ENCODE measurements around the gene ARNT2.

Gene ARNT2

DNA sequence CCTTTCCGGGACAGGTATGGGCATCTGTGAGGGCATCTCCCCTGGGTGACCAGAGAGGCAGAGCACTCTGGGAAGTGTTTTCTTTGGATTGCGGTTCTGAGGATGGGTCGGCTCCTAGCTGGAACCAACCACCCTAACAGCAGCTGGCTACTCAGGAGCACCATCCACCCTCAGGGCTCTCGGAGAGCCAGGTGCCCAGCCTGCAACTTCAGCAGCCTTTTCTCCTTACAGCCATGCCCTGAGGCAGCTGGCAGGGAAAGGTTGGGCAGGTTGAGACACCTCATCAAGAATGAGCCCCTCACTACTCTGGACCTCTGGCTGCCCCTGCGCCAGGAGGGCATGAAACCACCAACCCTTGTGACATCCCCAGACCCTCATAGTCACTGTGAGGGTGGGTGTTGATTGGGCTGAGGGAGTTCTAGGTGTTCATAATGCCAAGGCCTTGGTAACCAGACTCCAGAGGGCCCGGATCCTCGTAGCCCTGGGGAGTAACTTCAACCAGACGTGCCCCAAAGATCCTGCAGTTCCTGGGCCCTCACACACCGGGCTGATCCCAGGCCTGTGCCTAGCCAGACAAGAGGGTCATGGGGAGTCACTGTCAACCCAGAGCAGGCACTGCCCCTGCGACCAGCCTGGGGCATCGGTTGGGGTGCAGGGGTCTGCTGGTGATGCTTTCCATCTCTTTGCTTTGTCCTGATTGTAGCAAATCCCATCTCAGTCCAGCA, 176.5 kb downstream of the ARNT2 start:
- DNase-seq, result no peak

DNA sequence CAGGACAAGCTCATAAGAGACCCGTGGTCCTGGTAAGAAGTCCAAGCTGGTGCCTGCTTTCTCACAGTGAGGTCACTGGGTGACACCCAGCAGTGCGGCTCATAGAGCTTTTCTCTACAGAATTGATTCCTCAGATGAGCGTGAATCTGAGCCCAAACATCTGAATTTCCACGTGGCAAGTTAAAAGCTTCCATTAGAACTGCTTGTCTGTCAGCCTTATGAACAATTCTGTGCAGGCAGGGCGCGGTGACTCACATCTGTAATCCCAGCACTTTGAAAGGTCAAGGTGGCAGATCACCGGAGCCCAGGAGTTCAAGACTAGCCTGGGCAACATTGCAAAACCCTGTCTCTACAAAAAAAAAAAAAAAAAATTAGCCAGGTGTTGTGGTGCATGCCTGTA, 177.8 kb downstream of the ARNT2 start:
- DNase-seq, result no peak

DNA sequence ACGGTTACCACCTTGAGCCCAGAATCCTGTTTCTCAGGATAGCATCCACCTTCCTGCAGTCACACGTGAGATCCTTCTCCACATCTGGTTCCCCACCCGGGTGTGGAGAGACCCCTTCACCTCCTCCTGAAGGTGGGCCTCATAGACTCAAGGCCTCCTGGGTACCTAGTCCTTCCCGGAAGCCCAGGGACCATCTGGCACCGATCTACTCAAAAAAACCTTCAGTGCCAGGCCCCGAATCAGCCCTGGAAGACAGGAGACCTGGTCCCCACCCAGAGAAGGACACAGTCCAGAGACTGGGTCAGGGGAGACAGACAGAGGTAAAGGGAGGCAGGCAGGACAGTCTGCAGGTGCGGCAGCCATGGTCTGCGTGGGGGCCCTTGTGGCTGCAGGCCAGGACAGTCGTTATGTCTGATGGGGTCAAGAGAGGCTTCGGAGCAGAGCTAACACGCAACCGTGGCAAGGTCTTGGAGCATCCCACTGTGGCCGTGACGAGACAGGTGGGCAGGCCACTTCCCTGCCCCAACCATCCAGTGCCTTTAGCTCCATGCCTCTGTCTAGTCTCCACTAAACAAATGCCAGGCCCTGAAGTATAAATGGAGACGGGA, 178.7 kb downstream of the ARNT2 start:
- DNase-seq, result no peak

DNA sequence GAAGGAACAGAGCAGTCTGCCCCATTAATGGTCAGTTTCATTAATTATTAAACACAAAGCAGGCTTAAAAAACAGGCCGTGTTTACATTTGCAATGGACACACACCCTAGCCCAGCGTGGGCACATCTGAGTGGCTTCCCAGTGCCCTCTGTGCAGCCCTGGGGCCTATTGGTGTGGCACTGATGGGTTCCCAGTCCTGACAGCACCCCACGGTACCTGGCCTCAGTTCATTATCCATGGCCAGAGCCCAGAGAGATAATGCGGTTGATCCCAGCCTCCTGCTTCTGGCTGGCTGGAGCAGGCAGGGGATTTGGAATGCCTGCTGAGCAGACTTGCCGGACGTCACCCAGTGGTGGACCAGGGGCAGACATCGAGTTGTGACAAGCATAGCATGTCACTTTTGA, 180.4 kb downstream of the ARNT2 start:
- no peak for DNase-seq

DNA sequence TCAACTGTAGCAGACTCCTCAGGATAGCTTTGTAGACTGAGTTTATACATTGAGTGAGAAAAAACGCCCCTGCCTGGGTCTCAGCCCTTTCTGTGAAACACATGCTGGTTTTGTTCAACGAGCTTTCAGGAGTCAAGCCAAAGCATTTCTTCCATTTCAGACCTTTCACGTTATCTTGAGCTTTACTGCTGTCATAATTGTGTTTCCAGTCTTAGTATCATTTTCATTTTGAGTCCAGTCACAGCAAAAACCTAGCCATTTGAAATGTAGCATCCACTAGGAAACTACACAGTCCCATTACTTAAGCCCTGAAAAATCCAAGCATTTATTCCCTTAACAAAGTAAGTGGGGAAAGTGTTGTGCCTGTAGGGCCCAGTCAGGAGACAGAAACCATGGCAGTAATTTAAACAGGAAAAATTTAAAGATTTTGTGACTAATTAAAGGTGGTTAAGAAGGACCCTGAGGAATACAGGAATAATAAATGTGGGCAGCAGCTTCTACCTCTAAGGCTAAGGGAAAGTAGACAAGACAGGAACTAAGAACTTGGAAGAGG, 180.9 kb downstream of the ARNT2 start:
- DNase-seq, result no peak

DNA sequence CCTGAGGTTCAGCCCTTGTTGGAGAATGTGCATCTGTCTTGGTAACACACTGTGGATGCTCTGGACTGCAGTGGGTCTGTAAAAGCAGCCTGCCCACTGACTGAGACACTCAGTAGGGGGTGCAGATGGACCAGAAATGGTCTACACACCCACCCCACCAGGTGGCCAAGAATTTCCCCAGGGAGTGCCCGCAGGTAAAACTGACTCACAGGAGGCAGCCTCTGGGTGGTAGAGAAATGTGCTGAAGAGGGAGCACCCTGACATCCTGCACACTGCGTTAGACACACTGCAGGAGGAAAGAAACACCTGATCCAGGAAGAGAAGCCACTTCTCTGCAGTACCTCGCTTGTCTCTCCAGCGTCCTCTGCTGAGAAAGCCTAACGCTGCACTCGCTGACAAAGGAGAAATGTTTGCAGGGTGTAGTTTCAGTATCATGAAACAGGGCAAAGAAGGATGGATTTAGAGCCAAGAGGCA, 181.4 kb downstream of the ARNT2 start:
- DNase-seq, result no peak

DNA sequence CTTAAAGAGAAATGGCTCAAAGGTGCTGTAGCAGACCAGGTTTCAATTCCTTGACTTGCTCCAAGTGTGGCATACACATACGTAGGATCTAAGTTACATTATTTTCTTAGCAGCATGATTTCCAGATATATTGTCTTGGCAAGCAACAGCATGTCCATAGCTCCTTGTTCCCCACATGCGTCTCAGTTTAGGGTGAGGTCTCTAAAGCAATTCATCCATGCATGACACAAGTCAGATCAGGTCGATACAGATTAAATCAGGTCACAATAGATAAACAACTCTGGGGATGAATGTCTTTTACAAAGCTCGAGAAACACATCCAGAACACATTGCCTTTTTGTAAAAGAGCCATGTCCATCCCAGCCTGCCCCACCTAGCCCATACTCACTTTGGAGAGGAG, 182.0 kb downstream of the ARNT2 start:
- no peak for DNase-seq

DNA sequence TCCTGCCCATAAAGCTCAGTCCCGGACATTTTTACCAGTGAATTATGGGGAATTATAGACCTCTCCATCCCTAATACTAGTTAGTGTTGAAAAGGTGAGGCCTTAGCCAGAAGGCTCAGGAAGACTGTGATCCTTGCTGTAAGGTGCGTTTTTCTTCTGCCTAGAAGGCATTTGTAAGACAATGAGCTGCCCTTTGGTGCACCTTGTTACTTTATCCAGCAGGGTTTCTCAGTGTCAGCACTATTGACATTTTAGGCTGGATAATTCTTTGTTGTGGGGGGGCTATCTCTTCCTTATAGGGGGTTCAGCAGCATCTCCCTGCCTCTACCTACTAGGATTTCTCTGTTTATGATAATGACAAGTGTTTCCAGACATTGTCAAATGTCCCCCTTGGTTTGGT, 182.8 kb downstream of the ARNT2 start:
- DNase-seq, result no peak

DNA sequence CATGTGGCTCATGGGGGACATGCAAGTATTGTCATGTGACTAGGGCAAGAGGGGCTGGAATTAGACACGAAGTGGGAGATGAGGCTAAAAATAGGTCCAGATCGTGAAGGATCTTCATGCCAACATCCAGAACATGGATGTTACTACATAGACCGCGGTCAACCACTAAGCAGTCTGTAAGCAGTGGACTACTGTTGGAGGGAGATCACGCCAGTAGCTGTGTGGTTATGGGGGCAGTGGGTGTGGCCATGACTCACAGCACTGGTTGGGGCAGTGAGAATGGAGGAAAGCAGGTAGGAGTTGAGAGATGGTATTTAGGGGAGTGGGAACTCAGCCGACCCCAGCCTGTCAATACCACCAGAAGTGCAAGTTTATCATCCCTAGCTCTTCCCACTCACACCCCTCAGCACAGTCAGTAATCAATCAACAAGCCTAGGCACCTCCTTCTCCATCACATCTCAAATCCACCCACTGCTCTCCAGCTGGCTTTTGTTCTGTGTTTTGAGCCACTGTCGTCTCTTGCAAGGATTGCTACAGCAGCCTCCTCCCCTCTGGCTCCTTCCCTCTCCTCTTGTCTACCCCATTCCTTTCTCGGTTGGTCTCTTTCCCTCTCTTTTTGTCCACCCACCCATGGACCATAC, 183.8 kb downstream of the ARNT2 start:
- no peak for DNase-seq

DNA sequence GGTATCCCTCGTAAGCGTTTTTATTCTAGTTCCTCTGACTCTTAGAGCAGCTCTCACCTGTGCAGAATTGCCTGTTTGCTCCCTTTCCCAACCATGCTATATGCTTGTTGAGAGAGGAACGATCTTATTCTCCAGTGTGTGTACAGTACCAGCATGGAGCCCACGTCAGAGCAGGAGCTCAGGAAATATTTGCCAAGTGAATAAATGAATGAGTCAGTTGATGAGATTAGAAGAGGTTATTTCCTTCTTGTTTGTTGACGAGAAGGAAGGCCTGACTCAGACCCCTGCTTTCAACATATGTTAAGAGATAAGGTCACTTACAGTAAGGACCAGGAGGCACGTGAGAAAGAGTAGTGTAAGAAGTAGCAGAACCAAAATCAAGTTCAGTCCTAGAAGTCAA, 184.6 kb downstream of the ARNT2 start:
- DNase-seq, result no peak

DNA sequence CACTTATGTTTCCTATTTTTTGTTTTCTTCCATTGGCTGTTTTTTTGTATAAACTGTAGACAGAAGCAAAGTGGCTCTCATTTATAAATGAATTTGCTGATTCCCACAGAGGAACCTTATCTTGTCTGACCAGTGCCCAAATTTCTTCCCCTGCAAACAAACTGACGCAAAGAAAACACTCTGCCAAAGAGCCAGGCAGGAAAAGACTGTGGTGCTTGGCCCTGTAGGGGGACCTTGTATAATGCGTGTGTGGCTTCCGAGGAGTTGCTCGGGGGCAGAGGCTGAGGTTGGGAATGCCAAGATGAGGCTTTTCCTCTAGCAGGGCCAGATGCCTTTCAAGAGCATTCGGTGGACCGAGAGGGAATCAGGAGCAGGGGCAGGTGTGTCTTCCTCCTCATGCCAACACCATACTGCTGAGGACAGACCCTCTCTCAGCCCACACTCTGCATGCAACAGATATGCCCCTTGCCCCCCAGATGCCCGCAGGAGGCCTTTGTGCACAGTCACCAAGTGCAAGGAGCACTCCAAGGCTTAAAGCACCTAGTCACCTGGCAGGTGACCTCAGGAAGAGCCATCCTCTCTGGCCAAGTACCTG, 186.7 kb downstream of the ARNT2 start:
- DNase-seq, result no peak

DNA sequence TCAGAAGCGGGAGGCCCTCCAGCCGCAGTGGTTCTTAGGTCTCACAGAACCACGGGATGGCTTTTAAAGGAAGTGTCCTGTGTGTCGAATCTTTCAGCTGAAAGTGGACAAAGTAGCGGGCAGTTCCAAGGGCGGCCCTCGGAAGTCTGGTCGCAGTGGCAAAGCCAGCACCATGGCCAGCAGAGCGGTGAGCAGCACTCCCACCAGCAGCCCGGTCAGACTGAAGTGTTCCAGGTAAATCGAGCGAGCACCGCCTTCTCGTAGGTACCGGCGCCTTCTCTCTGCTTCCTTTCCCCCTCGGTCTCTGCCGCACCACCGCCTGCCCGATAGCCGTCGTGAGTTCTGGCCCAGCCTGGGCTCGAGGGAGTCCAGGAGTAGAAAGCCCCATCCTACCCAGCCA, 187.3 kb downstream of the ARNT2 start:
- DNase-seq, result no peak

DNA sequence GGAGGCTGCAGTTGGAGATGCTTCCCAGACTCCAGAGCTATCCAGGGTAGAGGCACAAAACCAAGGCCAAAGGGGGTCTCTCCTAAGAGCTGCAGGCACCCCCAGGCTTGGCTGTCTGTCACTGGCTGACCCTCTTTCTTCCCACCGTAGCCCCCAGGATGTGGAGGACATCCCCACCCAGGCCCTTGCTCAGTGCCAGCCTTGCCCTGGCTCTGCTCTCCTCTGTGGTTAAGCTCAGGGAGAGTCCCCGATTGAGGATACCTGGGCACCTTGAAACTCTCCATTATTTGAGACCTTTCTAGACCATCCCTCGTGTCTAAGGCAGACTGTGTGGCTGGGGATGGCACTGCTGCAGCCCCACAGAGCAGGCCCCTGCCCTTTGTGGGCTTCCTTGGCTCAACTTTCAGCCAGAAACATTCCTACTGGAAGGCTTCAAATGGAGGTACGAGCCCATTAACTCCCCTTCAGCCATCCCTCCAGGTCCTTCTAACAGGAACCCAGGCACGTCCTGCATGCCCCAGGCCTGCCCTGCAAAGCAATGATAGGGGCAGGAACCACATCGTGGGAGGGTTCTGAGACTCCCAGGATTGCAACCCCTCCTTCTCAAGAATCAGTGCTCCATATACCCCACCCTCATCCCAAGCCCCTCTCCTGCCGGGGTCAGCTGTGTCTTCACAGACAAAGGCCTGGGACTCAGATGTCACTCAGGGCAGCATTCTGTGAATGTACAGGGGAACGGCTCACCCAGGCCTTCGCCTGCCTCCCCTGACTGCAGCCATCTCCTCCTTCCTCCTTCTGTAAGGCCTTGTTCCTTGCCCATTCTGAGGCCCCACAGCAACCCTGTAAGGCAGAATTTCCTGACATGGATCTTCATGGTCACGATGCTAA, 188.0 kb downstream of the ARNT2 start:
- no peak for DNase-seq

DNA sequence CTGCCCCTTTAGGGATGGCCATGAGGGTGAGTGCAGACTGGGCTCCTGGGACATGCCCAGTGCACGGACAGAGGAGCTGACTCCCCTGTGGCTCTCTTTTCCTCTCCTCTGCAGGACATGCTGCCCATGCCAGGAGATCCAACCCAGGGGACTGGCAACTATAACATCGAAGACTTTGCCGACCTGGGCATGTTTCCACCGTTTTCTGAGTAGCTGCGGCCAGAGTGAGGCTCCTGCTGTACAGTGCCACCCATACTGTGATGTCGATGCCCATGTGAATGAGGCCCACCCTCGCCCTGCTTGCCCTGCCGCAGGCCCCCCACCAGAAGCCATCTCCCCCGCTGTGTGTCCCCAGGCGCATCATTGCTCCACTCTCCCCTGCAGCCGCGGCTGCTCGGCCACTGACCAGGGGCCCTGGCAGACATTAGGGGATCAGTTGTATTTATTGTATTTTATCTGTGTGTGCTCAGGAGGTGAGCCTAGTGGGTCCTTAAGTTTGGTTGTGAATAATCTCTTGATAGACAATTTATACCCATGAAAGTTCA, 189.4 kb downstream of the ARNT2 start:
- no peak for DNase-seq

DNA sequence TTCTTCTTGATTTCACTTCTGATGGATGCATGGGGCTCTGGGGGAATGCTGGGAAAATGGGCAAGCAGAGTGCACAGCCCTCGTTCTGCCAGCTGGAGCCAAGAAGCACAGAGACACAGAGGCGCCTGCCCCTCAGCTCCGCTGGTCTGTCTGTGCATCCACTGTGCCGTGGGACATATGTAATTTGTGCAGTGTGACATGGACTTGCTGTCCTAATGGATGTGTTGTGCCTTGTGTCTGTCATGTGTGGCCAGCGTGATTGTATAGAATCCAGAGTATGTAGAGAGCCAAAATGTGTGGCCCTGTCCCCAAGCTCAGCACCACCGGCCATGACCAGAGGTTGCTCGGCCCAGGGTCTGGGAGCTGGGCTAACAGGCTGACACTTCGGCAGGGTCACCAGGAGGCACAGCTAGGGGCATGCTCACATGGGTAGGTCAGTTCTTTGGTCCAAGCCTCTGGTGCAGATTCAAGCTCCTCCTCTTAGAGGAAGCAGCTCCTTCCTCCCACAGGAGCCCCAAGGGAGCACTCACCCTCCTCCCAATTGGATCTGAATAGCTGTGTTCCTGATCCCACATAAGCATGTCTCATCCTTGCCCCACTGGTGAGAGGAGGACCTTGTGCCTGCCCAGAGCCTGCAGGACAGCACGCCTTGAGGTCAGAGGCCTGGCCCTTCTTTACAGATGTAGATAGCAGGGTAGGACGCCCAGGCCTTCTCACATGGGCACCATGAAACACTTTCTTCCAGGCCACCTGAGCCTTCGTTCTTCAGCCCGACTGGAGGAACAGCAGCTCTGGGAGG, 190.1 kb downstream of the ARNT2 start:
- no peak for DNase-seq

DNA sequence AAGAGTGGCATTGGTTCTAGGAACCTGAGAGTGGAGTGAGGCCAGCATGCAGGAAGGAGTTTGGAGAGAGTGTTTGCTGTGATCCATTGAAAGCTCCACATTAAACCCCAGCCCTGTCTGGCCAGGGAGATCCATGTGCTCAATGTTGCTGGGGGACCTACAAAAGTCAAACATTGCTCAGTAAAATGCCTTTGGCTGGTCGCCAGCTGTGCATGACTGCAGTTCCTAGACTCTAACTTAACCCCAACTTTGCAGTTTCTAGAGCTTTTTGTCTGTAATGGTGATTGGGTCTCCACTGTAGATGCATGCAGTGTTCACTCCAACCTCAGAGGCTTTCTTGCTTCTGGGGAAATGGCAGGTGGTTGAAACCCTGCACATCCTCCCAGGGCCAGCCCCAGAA, 191.2 kb downstream of the ARNT2 start:
- DNase-seq, result no peak

DNA sequence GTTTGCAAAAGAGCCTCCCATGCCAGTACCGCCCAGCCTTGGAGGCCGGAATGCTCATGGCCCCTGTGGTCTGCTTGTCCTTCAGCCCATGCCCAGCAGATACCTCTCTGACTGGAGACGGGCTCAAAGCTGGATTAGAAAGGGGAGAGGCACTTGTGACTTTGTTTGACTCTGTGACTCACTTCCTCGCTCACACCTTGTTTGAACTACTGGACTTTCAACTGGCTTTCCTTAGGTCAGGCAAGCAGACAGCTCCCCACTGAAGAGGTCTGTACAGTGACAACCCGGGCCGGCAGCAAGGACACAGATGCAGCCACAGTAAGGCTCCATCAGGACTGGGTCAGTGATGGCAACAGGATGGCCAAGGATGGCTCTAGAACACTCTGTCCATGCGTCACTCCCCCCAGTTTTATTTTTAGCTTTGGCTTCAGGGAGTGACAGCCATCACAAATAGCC, 192.4 kb downstream of the ARNT2 start:
- DNase-seq, result no peak

DNA sequence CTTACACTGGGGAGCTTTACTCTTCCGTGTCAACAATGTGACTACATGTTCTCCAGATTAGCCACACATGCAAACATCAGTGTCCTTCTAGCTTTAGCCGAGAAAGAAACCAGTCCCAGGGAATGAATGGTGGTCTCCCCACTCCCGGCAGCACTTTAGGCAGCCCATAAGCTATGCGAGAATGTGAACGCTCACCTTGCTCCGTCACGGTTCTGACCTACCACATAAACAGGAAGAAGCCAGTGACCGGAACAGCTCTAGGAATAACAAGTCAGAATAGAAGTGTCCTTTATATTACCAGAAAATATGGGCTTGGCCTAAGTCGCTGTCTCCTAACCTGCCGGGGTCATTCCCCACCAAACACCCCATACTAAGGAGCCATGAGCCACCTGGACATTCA, 192.9 kb downstream of the ARNT2 start:
- DNase-seq, result no peak

DNA sequence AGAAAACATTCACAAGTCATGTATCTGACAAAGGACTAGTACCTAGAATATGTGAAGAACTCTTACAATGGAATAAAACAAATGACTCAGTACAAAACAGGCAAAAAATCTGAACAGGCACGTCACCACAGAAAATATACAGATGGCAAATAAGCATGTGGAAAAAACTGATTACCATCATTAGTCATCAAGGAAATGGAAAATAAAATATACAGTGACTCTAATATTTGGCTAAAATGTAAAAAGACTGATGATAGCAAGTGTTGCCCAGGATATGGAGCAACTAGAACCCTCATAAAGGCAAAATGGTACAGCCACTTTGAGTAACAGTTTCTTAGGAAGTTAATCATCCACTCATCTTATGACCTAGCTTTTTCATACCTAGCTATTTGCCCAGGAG, 195.2 kb downstream of the ARNT2 start:
- DNase-seq, result no peak

DNA sequence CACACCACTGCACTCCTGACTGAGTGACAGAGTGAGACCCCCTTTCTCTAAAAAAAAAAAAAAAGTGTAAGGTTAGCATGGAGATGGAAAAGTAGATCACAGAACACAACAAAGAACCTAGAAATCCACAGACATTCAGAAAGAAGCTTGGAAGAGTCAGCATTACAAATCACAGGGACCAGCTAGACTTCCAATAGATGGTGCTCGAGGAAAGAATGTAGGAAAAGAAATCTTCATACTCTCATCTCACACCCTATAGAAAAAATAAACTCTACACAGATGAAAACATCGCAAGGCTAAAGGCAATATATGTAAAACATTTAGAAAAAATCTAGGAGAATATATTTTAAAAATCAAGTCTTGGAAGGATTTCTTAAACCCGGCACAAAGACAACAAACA, 196.4 kb downstream of the ARNT2 start:
- DNase-seq, result no peak

DNA sequence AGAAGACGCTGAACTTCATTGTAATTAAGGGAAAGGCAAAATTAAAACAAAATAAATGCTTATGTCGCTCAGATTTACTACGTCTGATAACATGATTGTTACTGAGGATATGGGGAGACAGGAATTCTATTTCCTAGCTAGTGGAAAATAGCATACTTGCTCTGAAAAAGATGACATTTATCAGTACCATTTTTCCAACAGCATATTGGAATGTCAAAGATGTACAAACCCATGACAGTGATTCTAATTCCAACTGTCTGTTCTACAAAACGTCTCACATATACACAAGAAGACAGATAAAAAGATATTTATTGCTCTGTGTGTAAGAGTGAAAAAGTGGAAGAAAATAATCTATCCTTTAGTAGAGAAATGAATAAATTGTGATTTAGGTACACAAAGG, 197.1 kb downstream of the ARNT2 start:
- no peak for DNase-seq
